ENCODE data around the gene USP13. TPM values are rescaled to one million over a fixed set of nuclear protein-coding genes. Genes with fewer than 3 reads are reported as not detected.
"Not testable (repeated sequence)": the region's sequence is repeated elsewhere in the genome, so short reads cannot be mapped to it uniquely, and the experiment has no call there.

The USP13 gene
- total RNA-seq, 1 donor from 2014 or later, result 13.3 TPM

DNA sequence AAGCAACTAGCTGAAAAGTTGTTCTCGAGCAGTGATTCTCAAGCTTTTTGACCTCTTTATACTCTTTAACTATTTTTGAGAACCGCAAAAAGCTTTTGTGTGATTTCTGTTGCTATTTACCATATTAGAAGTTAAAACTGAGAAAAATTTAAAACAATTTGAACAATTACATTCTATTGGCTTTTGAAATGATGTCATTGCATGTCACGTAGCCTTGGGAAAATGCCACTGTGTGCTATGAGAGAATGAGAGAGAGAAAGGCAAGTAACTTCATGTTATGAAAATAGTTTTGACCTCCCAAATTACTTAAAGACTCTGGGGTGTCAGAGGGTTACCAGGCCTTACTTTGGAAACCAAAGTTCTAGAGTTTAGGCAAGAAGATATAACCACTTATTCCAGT, 8.0 kb downstream of the USP13 start:
- DNase-seq, result no peak

DNA sequence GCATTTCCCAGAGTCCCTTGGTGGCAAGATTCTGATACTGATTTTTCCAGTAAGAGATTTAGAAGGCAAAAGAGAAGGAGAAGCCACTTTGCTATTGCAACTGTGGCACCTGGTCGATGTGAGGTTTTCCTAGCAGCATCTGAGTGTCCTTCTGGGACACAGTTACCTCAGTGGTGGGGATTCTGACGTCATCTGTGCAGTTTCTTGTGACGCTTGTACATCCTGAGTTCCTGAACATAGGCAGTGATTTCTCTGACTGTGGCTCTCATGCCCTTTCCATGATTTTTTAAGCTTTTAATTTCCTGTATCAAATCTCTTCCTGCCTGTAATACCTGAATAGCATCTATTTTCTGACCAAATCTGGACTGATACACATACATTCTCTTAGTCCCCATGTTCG, 8.9 kb downstream of the USP13 start:
- DNase-seq, result no peak

DNA sequence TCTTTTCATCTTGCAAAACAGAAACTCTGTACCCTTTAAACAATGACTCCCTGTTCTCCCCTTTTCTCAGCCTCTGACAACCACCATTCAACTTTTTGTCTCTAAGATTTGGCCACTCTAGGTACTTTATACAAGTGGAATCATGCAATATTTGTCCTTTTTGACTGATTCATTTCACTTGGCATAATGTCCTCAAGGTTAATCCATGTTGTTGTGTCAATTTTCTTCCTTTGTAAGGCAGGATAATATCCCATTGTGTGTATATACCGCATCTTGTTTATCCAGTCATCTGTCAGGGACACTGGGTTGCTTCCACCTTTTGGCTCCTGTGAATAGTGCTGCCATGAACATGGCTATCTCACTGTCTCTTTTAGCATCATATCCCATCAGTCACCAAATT, 10.3 kb downstream of the USP13 start:
- DNase-seq, result no peak

DNA sequence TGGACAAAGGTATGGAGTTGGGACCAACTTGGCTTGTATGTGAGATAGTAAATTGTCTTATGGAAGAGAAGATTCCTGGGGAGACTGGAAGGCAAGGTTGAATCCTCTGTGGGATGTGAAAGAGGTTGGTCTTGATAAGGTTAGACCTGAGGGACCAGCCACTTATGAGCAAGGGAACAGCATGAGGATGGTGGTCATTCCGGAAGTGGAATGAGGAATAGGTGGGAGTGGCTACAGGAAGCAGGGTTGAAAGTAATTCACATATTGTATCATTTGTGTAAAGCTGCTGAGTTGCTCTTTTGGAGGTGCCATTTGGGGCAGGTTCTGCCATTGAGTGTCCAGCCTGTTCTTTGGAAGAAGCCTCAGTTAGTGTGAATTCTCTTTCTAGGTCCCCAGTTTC, 13.2 kb downstream of the USP13 start:
- no peak for DNase-seq

DNA sequence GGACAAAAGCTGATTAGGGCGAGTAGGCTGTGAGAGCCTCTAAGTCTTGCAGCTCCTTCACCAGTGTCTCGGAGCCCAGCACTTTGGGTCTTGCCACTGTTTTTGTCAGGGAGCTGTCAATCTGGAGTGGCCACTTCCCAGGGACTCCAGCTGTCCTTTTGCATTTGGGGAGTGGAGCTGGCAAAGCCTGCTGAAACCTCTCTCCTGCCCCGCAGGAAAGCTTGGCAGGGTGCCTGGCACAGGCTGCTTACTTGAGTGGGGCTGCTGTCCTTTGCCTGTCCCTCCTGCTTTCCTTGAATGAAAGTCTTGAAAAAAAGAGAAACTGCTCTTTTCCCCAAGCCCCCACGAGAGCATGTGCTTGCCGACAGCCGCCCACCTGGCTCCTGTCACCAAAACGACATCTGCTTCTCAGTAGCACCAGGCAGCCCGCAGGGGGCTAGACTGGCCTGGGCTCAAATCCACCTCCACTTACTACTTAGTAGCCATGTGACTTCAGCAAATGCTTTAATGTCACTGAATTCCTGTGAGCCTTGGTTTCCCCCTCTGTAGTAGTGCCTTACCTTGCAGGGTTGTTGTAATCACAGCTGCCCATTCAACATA, 13.7 kb downstream of the USP13 start:
- DNase-seq, result peak; percentile 10

DNA sequence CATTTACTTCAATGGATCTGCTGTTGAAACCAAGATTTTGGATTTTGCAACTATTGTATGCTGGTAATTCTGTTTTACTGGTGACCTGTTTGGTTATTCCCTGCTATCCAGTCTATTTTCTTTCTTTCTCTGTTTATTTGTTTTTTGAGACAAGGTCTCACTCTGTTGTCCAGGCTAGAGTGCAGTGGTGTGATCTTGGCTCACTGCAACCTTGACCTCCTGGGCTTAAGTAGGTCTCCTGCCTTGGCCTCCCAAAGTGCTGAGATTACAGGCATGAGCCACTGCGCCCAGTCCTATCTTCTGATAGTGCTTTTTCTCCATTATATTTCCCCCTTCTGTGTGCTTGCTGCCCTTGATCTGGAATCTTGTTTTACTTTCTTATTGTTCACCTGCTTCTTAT, 15.6 kb downstream of the USP13 start:
- DNase-seq, result no peak

DNA sequence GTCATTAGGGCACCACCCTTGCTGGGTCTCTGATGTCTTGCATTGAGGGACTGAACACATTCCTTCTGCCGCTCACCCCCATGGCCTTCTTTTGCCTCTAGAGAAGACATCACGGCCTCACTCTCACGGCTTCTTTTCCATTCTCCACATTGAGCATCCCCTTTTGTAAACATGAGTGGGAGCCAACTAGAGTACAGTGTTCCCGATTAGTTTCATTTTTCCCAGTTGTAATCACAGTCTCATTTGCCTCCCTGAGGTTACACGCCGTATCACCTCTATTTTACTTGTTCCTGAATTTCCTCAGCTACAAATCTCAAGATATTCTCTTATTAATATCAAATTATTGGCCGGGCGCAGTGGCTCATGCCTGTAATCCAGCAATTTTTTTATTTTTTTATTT, 17.5 kb downstream of the USP13 start:
- no peak for DNase-seq

DNA sequence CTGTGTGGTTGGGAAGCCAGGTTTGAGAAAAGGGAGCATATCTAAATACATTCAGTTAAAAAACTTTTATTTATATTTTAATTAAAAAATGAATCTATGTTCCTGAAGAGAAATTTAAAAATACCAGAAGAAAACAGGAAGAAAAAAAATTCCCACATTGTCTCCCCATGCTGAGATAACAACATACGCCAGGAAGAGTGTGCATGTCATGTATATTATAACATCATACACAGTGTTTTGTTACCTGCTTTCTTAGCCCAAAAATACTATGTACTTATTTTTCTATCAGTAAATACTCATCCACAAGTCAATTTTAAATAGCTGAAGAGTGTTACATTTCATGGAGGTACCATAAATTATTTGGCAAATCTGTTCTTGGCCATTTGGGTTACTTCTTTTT, 18.5 kb downstream of the USP13 start:
- no peak for DNase-seq

DNA sequence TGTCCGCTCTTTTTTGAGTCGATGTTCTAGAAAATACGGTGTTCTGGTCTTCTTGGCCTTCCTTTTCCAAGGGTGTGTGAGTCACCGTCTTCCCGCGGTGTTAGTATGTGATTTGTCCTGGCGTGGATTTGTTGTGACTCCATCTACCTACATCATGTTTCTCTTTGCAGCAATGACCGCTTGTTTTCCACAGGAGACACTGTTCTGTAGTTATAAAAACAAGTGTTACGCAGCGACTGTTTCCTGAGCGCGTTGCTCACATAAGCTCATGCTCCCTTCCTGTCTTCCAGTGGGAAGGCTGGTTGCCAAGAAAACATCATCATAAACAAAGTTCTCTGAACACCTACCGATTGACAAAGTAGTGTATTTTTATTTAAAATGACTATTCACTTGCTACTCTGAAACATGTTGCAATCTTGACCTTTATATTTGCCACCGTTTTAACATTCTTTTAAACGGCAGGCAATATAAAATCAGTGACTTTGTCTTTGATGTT, 19.0 kb downstream of the USP13 start:
- DNase-seq, result no peak

DNA sequence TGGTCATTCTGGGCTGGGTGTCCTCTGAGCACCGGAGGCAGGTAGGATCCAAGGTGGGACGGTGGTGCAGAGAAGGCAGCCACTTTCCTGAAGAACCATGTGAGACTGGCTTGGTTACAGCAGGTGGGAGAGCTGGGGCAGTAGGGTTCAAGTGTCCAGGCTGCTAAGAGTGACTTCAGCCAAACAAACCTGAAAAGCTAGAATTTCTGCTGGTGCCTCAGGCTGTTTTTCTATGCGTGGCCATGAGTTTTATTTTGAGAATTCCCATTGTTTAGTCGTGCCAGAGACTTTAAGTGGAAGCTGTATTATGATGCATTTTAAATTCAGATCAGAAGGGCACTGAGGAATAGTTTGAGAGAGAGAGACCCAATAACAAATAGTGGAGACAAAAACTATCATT, 20.1 kb downstream of the USP13 start:
- no peak for DNase-seq

DNA sequence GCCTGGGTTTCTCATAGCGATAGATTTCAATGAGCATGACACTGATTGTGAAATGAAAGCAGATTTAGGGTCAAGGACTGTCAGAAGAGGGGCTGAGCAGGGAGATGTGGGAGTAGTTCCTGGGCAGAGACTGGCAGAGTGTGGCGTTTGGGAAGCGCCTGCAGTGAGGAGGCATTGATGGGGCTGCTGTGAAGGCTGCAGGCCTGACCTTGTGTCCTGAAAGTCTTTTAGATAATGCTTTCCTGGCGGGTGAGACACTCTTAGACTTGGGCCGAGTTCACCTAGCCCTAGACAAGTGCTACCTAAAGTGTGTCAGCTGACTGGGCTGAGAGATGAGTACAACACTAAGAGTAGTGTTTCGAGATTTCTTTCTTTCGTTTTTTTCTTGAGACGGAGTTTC, 20.7 kb downstream of the USP13 start:
- no peak for DNase-seq

DNA sequence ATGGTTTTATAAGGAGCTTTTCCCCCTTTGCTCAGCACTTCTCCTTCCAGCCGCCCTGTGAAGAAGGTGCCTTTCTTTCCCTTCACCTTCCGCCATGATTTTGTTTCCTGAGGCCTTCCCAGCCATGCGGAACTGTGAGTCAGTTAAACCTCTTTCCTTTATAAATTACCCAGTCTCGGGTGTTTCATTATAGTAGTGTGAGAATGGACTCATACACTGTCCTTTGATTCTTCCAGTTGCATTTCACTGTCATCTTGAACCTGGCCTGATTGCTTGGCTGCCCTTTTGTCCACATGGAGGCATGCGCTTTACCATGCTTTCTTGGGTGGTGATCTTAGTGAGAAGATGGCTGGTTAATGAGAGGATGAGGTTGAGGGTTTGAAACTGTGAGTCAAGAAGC, 23.2 kb downstream of the USP13 start:
- DNase-seq, result no peak

DNA sequence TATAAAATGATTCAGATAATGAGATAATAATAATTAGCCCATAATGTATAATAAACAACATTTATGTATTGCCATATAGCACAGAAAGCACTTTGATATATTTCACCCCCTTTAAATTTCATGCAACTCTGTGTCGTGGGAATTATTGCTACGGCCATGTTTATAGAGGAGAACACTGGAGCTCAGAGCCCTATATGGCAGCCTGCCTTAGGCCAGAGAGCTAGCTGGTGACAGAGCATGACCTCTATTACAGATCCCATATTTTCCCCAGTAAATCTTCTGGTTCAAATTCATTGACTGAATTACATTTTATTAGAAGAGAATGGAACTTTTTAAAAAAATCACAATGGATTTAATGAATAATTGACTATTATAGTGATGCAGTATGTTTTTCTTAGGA, 25.0 kb downstream of the USP13 start:
- no peak for DNase-seq

DNA sequence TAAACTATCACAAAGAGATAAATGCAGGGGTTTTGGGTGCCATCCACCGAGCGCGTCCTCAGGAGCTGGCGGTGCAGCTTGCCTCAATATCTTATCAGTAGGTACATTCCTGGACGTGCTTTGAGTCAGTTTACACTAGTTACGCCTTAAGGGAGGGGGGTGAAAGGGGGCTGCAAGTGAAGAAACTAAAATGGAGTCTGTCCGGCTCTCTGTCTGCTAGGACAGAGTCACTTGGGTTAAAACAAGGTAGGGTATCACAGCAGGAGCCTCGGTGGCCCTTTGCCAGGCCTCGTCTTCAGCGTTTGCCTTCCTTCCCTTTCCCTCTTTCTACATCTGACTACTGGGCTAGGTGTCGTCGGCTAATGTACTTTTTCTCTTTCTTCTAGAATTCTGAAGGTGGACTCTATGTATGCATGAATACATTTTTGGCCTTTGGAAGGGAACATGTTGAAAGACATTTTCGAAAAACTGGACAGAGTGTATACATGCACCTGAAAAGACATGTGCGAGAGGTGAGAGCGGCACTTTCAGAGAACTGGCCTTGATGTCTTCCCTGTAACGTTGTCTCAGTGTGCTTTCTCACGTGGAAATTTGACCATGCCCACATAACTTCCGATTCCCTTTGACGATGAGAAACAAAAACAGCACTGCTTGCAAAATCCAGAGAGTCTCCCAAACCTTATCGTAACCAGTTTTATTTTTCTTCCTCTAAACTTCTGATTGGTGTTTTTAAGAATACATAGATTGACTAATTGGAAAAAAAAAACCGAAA, 28.8 kb downstream of the USP13 start:
- no peak for DNase-seq

DNA sequence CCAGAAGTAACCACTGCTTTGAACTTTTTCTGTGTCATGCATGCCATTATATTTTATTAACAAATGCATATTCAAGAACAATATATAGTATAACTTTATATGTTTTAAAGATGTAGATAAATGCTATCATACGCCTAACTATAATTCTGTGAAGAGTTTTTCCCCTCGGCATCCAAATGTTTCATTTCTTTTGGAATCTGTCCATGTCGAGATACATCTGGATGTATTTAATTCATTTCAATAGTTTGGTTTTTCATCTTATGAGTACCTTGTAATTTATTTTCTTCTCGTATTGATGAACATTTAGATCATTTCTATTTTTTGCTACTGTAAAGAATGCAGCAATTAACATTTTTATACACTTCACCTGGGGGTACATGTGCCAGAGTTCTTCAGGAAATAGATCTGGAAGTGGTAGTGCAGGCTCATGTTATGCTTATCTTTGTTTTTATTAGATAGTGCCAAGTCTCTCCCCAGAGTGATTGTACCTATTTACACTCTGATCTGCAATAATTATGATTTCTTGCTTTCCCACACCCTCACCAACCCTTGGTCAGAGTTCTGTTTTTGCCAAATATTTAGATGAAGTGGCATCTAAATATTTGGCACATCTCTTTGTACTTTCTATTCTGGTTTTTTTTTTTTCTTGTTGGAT, 29.7 kb downstream of the USP13 start:
- DNase-seq, result no peak

DNA sequence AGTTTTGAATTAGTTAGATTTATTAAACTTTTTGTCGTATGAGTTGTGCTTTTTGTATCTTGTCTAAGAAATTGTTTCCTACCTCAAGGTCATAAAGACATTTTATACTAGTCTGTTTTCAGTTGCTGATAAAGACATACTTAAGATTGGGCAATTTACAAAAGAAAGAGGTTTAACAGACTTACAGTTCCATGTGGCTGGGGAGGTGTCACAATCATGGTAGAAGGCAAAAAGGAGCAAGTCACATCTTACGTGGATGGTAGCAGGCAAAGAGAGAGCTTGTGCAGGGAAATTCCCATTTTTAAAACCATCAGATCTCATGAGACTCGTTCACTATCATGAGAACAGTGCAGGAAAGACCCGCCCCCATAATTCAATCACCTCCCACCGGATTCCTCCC, 30.4 kb downstream of the USP13 start:
- not testable (repeated sequence) for DNase-seq

DNA sequence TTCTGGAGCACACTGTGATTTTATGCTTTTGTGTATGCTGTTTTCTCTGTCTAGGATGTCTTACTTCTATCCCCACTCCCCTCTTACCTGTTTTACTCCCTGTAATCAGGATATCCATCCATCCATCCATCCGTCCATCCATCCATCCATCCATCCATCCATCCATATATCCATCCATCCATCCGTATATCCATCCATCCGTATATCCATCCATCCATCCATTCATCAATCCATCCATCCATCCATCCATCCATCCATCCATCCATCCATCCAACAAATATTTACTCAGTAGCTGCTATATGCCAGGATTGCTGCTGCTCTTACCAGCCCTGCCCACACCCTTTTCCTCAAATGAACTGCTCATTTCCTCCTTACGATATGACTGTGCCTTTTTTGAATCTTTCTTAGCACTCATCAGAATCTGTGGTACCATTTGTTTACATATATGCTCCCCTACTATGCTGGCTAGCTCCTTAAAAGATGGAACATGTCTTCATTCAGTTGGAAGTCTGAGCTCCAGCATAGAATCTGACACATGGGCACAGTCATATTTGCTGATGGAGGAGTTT, 35.2 kb downstream of the USP13 start:
- DNase-seq, result no peak

DNA sequence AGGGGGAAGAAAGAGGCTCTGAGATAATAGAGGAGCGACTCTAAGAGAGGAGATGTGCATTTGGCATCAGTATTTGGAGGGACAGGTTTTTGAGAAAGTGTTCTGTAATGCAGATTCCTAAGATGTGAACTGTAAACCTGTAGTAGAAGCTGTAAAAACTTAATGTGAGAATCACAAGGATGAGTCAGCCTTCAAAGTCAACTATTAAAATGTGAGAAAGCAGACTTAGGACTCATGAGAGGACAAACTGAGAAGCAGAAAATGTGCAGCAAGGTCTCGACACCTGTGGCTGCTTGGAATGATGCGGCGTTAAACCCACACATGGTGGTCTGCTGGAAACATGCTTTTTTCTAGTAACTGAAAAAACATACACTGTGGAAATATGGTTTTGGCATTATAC, 36.0 kb downstream of the USP13 start:
- DNase-seq, result no peak

DNA sequence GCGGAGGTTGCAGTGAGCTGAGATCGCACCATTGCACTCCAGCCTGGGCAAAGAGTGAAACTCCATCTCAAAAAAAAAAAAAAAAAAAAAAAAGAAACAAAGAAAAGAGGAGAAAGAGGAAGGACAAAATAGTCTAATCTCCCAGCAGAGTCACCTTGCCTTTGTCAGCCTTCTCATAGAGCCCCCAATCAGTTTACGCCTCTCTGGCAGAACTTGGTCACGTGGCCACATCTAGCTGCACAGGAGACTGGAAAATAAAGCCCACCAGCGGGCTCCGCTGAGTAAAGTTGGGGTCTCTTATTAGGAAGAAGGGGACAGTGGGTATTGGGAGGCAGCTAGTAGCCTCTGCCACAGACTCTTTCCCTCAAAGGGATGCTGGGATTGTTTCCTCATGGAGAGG, 41.9 kb downstream of the USP13 start:
- no peak for DNase-seq

DNA sequence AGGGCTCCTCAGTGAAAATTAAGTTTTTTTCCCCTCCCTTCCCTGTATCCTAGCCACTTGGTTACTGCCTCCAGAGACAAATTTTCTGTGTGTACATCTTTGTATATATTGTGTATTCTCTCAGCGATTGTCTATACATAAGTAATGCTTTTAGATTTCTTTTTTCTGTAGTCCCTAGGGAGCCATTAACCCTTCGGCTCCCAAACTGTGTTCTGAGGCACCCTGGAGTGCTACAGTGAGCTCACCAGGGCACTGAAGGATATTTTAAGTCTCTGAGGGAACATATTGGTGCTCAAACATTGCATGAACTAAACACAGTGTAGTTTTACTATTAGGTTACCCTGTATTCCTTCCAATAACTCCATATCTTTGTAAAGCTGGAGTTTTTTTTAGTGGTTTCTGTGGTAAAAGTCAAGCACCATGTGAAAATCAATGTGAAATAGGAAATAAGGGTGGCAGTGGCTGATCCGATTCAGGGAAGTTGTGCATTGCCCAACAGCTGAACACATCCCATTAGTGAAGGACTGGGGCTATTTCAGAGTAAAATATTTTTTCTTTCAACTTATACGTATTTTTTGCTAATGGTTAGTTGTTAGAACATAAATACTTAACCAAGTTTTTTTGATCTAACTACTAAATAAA, 43.0 kb downstream of the USP13 start:
- no peak for DNase-seq

DNA sequence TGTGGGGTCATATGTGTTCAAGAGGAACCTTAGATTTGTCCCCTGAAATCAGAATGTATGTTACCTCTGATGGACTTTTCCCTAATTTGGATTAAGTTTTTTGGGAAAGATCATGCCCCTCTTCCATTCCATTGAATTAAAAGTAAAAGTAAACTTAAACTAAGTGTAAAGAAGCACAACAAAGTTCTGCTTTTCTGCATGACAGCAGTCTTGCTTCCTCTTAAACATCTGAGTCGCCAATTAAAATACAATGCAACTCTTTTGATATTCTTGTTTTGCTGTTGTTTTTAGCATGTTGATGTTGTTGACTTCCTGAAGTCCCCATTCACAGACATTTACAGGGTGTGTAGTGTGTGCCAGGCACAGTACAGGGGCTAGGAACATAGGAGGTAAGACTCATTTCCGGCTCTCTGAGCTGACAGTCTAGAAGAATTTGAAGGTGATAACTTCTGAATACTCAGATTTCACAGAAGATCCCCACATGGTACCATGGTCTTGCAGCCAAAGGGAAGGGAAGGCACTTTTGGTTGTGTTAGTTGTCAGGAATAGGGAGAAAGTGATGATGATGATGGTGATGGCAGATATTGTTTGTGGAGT, 45.0 kb downstream of the USP13 start:
- no peak for DNase-seq

DNA sequence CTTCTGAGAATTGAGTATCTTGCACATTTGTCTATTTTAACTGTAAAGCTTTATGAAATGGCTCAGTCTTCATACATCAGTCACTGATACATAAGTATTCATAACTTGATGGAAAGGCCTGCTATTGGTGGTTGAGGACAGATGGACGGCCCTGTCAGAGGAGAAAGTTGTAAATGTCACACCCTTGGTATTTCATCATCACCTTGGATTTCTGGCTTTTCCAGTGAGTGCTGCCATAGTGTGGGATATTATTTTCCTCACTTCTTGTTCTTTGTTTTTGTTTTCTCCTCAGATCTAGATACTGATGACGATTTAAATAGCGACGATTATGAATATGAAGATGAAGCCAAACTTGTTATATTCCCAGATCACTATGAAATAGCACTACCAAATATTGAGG, 47.9 kb downstream of the USP13 start:
- no peak for DNase-seq
